SK-N-DZ (cell line): Measurements from ENCODE around the gene SP140. TPM values are rescaled to one million over a fixed set of nuclear protein-coding genes. Genes with fewer than 3 reads are reported as not detected.
"Not testable (repeated sequence)": the region's sequence is repeated elsewhere in the genome, so short reads cannot be mapped to it uniquely, and the experiment has no call there.

ENCODE experiments used
- DNase-seq: peaks from one replicate; pipeline ENCODE4 v3.0.0-alpha.2; 2015; ENCODE audit warnings: low spot score
- polyA plus RNA-seq, 2 experiments: library from polyadenylated mRNA; depleted of rRNA; stranded (reverse); fragments of >200 nt; gene quantifications; 2 replicates each; pipeline ENCODE4 v1.2.3, GENCODE V29; 2014

Gene SP140
- not detected in 2 replicates for polyA plus RNA-seq (2014; cell fraction: cytosol; rRNA removed)
- not detected in 2 replicates for polyA plus RNA-seq (2014; cell fraction: nucleus; rRNA removed)

DNA sequence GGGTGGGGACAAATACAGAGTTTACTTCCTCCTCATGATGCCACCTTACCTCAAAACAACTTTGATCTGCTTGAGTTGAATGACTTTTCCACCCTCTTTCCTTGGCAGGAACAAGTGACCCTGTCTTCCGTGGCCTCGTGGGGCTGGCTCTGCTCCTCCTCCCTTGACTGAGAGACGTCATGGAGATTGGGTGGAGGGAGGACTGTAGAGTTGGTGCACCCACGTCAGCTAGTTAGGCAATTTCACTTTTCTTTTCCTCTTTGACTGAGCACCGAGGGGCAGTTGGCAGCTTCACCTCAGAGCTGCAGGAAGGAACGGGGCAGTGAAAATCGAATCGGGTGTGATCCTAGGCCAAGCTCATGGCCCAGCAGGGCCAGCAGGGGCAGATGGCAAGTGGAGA, at the start of gene SP140:
Gene SP140, plus strand, starts transcription at position 251 of the 400 bp plus-strand sequence. Its CDS starts 109 bp downstream, at position 360.
- DNase-seq = no peak

GRCh38 chr2:230176996-230177395, 48.5 kb upstream of the SP140 start:
- no peak for DNase-seq

DNA sequence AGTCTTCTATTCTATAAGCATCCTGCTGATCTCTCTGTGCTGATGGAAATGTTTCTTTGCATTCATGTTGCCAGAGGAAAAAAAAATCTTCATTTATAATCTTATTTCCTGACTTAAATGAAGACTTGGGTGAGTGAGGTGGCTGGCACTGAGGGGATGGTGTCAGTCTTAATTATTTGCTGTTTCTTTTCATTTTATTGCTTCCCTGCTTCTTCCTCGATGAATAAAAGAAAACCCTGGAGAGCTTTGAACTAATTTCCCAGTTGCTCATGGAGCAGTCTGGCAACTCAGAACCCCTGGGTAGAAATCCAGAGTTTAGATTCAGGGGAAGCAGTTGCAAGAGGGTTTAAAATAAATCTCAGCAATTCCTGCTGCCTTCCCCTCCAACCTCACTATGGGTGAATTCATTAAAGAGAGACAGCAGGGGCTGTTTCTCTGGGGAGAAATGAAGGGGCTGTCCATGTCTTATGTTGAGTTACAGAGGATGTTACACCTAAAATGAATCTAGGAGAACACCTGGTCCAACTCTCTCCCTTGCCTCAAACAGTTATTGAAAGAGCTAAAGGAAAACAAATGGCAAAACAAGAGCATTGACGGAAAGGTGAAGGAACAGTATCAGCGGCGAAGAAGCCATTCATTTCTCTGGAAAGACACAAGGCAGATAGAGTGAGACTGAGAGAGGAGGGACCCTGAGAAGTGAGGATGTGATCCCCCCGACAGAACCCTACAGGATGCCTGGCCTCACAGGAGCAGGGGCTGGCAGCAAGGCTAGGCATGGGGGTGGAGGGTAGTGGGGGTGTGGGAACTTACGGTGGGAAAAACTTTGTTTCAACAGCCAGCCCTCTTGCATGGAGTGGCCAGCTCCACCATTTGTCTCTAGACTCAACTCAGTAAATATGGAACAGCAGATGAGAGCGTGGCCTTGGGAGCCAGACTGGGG, 46.7 kb upstream of the SP140 start:
- DNase-seq = no peak

DNA sequence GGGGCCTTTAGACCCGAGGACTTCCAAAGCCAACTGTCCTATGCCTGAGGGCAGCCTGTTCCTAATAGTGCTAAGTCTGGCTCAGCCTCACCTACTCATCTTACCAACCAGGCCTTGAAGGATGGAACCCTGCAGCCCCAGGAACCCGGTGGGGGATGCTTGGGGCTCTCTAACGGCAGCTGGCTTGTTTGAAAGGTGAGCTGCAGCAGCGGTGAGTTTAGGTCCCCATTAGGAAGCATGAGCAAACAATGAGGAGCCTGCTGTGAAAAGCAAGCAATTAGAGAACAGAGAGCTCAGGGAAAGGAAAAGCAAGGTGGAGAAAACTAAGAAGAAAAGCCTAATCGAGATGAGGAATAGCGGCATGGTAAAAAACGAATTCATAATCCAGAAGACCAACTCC, 45.6 kb upstream of the SP140 start:
- no peak for DNase-seq

- no peak for DNase-seq
These were observed 44.3 kb upstream of the SP140 start for GRCh38 chr2:230181195-230181594.

DNA sequence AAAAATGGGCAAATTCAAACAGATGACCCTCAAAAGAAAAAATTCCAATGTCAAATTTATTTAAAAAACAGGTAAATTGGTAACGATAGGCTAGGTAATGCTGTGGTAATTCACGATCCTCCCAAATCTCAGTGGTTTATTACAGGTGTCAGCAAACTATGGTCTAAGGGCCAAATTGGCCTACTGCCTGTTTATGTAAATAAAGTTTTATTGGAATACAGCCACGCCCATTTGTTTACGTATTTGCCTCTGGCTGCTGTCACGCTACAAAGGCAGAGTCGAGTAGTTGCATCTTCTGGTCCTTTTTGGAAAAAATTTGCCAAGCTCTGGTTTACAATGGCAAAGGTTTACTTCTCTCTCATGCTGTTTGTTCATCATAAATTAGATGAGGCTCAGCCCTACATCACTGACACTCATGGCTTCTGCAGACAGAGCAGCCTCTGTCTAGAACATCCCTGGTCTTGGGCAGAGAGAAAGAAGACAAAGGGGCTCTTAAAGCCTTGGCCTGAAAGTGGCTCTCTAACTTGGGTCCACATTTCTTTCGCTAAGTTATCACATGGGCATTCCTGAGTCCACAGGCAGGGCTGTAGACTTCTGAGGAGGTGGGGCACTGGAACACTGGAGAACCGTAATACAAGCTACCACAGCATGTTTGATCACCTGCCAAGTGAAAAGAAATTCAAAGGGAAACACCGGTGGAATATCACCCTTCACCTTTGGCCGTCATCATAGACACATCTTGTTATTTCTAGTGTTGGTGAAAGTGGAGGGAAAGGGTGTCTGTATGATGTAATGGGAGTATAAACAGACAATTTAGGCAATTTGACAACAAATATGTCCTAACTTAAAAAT, 40.6 kb upstream of the SP140 start:
- DNase-seq = no peak

DNA sequence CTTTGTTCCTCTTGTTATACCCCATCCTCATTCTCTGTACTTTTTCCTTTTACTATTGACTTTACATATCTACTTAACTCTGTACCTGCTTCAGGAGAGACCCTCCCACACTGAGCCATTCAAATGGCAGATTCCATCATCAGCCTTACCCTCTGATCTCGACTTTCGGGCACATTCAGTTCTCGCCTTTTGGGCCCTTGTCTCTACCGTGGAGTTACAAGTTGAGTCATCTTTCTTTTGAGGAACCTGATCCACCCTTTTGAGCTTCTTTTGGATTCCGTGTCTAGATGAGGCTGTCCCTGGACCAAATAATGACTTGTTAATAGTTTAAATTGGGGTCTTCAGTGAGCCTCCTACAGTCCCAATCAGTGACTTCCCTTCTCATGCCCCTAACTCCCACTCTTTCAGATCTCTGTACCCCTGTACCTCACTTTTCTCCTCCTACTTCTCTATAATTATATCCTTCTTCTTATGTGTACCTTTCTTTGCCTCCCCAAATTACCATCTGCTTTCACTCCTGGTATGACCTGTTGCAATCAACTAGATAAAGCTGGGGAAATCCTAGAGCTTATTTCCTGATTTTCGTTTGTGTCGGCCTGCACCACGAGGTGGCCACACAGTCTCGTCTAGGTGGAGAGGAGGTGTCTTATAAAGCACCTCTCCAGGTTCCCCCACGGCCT, 23.0 kb upstream of the SP140 start:
- no peak for DNase-seq

DNA sequence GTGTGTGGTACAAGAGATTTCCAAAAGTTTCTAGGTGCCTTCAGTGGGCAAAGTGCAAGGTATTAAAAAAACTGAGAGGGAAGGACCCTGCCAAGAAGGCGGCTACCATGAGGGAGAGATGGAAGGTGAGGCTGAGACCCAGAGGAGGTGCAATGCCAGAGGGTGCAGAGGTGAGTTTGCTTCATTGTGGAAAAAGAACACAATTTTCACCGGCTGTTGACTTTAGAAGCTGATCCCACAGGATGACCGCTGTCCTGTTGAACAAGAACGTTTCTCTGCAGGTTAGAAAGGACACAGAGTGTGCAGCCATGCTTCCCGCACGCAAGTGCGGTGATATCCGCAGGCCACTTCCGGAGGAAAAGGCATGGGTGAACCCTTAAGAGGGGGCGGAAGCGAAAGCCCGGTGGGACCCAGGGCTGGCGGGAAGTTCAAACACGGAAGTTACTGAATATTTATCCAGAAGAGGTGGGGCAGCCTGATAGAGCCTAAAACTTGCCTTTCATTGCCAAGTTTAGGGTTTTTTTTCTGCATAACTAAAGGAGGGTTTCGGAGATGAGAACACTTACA, 22.3 kb upstream of the SP140 start:
- no peak for DNase-seq

- DNase-seq = no peak
These were observed 20.5 kb upstream of the SP140 start for GRCh38 chr2:230205034-230205433.

DNA sequence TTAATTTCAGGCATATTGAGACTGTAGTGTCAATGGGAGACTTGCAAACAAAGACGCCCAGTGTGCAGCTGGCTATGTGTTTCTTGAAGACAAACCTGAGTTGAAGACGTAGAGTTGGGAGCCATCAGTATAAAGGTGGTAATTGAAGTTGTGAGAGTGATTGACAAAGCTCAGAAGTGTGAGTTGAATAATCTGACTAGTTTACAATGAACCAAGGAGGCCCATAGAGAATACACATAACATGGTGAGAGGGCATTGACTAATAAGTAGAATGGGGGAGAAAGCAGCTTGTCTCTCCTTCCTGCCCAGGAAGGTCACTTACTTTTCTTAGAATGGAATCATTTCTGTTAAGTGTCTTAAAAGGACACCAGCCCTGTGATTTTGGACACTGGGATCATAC, 19.8 kb upstream of the SP140 start:
- DNase-seq = no peak

DNA sequence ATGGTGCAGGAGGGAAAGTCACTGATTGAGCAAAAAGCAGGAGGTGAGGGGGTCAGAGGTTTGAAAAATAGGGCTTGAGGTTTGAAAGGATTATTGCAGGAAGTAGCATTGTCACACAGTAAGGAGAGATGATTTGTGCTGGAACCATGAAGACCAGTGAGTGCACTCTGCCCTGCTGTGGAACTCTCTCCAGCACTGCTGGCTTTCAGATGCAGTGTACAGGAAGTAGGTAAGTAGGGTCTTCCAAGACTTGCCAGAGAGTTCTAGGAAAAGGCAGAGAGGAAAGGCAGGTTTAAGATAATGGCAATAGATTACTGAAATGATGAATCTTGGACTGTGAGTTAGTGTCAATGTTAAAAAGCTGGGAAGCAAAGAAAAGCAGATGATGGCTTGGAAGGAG, 17.0 kb upstream of the SP140 start:
- no peak for DNase-seq

DNA sequence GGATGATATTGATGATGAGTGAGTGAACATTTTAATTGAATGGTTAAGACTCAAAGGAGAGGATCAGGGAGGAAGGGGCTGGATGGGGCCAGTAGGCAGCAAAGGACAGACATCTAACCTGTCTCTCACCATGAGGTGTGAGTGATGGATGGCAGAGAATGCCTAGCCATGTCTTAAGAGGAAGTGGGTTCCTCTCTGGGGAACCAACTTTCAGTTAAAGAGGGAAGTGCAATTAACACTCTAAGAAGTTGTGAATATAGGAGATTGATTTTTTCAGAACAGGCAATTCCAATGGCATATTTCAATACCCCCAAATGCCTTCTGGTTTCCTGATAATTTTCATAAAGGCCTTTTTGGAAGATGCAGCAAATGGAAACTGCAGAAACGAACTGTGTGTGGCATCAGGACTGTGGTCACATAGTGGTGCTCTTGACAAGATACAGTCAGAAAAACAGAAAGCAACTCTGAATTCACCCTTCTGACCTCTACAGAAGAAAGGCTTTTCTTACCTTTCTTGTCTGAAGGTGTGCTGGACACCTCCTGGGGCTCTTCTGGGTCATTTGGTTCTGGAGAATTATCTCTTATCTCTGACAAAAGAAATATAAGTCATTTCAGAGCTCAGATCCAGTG, 16.0 kb upstream of the SP140 start:
- DNase-seq = no peak

- DNase-seq = no peak
These were observed 9.0 kb upstream of the SP140 start for GRCh38 chr2:230216489-230216888.

GRCh38 chr2:230217424-230217823, 8.1 kb upstream of the SP140 start:
- DNase-seq = no peak

GRCh38 chr2:230218421-230218820, 7.1 kb upstream of the SP140 start:
- DNase-seq = no peak

DNA sequence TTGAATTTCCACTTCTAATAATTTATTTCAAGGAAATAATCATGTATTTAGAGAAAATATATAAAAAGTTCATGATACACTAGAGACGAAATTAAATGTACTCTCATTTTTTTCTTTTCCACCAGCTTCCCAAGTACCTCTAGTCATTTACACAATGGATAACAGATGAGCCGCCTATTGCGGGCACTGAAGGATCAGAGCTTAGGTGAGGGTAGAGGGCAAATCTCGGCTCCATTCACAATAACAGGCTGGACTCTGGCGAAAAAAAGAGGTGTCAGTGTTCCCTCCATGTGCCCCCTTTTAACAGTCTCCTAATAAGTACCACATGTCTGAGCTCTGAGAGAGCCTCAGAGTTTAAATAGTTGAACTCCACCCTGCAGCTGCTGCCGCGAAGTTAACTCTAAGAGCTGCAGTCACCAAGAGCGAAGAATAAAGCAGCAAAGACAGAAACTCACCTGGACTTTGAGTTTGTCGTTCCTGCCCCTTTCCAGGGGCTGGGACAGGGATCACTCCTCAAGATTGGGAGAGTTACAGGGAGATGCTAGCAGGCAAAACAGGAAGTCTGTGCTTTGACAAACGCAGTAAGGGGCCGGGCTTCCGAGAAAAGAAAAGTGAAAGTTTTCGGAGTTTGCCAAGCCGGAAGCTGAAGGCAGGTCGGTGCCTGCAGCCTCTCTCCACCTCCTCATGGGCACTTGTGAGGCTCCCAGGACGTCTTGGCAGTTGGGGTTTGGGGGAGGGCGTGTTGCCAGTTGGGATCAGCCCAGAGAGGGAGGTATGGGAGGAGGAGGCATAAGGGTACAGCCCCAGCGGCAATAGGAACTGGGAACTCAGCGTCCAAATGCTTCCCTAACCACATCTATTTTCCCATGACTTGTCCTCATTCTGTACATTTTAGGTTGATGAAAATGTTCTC, 5.9 kb upstream of the SP140 start, which contains the start of gene SP110:
Gene SP110, minus strand, starts transcription at position 566 of the 913 bp plus-strand sequence. CDS start 3,057 bp downstream, outside the sequence.
- DNase-seq = no peak

GRCh38 chr2:230220347-230220969, 5.1 kb upstream of the SP140 start:
- DNase-seq = no peak

- DNase-seq = no peak
These were observed 4.0 kb upstream of the SP140 start for GRCh38 chr2:230221493-230221892.

- not testable (repeated sequence) for DNase-seq
These were observed 2.7 kb upstream of the SP140 start for GRCh38 chr2:230222829-230223228.
